GM04503 (cell line): ENCODE results near the gene ELFN2.

Source experiments
- DNase-seq: peaks from one replicate; pipeline ENCODE4 v3.0.0-alpha.2; 2012; ENCODE audit warnings: low read depth

Gene ELFN2

GRCh38 chr22:37356922-37357321 lies 70.4 kb downstream of the ELFN2 start:
- no peak for DNase-seq

- DNase-seq = no peak
Observed at GRCh38 chr22:37355174-37355573, 72.1 kb downstream of the ELFN2 start.

GRCh38 chr22:37354670-37355069 lies 72.6 kb downstream of the ELFN2 start:
- no peak for DNase-seq

- no peak for DNase-seq
Observed at GRCh38 chr22:37354261-37354660, 73.0 kb downstream of the ELFN2 start.

GRCh38 chr22:37353839-37354238 lies 73.4 kb downstream of the ELFN2 start:
- no peak for DNase-seq

- DNase-seq = no peak
Observed at GRCh38 chr22:37352481-37352880, 74.8 kb downstream of the ELFN2 start.

GRCh38 chr22:37351232-37351631 lies 76.0 kb downstream of the ELFN2 start:
- DNase-seq = no peak

GRCh38 chr22:37349043-37349814 lies 78.0 kb downstream of the ELFN2 start:
- DNase-seq = no peak

- no peak for DNase-seq
Observed at GRCh38 chr22:37346505-37346895, 80.8 kb downstream of the ELFN2 start.

GRCh38 chr22:37345863-37346504 lies 81.3 kb downstream of the ELFN2 start:
- peak; percentile 84 for DNase-seq

- DNase-seq = no peak
Observed at GRCh38 chr22:37344735-37345449, 82.4 kb downstream of the ELFN2 start.

- no peak for DNase-seq
Observed at GRCh38 chr22:37343863-37344734, 83.2 kb downstream of the ELFN2 start.

- DNase-seq = no peak
Observed at GRCh38 chr22:37343348-37343747, 83.9 kb downstream of the ELFN2 start.

- DNase-seq = no peak
Observed at GRCh38 chr22:37342065-37342464, 85.2 kb downstream of the ELFN2 start.

- no peak for DNase-seq
Observed at GRCh38 chr22:37340331-37341262, 86.7 kb downstream of the ELFN2 start.

- DNase-seq = no peak
Observed at GRCh38 chr22:37338539-37339246, 88.6 kb downstream of the ELFN2 start.

- DNase-seq = no peak
Observed at GRCh38 chr22:37337204-37337943, 89.9 kb downstream of the ELFN2 start.

GRCh38 chr22:37336579-37336978 lies 90.7 kb downstream of the ELFN2 start:
- no peak for DNase-seq

GRCh38 chr22:37335806-37336199 lies 91.5 kb downstream of the ELFN2 start:
- no peak for DNase-seq
